Activated B cell treated with CpG ODN at 0.5 μM for 24 hours (primary cell): ENCODE measurements around the gene PABPN1. TPM values are rescaled to one million over a fixed set of nuclear protein-coding genes. Genes with fewer than 3 reads are reported as not detected.
A peak's percentile ranks its signal among the peaks of the same experiment; 100 is the strongest.

Source experiments
- ATAC-seq: fragments of 200-7000 bp; cut with Tn5 transposase; one replicate; pipeline ENCODE4 v1.10.0; 2021; ENCODE audit warnings: low read depth, mild to moderate bottlenecking, moderate library complexity
- CTCF ChIA-PET: fragments of 350-600 bp; sonication (Branson Sonifier 250); formaldehyde crosslinking; loops from one replicate; lab custom pipeline; 2021; ENCODE audit warnings: antibody characterized with exemption; lab: Charles Lee
- POLR2A ChIA-PET: fragments of 350-600 bp; sonication (Branson Sonifier 250); formaldehyde crosslinking; loops from one replicate; lab custom pipeline; 2021; ENCODE audit warnings: antibody characterized with exemption; lab: Charles Lee
- DNase-seq: peaks from one replicate; pipeline ENCODE4 v3.0.0; 2022
- H3K27ac Mint-ChIP-seq: one replicate; pipeline ENCODE4 v1.8.0; 2020; ENCODE audit warnings: mixed read lengths
- H3K27me3 Mint-ChIP-seq: one replicate; pipeline ENCODE4 v1.8.0; 2021; ENCODE audit warnings: mixed read lengths
- H3K36me3 Mint-ChIP-seq: one replicate; pipeline ENCODE4 v1.8.0; 2021; ENCODE audit warnings: low read depth, mixed read lengths
- H3K4me1 Mint-ChIP-seq: one replicate; pipeline ENCODE4 v1.8.0; 2021; ENCODE audit warnings: mixed read lengths
- H3K4me3 Mint-ChIP-seq: one replicate; pipeline ENCODE4 v1.8.0; 2020; ENCODE audit warnings: mild to moderate bottlenecking, mixed read lengths
- H3K9me3 Mint-ChIP-seq: one replicate; pipeline ENCODE4 v1.8.0; 2020; ENCODE audit warnings: mixed read lengths
- CTCF ChIP-seq: fragments of 200-600 bp; IDR thresholded peaks from one replicate; pipeline ENCODE4 v1.8.0; 2022; ENCODE audit warnings: antibody characterized with exemption, mild to moderate bottlenecking
- intact Hi-C: fragments of 100-400 bp; cut with micrococcal nuclease; formaldehyde crosslinking; loops from one replicate; pipeline ENCODE4 v1.15.1; 2024
- total RNA-seq: library from RNA; stranded (reverse); gene quantifications from 2 replicates; pipeline ENCODE4 v1.2.3, GENCODE V29; 2022

Gene PABPN1
- total RNA-seq, 1 donor from 2014 or later, result 264 TPM

- peaks cover 24% of the 10 kb centered on the region for H3K36me3 Mint-ChIP-seq
- no peak overlapping the region for H3K27ac Mint-ChIP-seq
- ATAC-seq (peak; percentile 88), DNase-seq (peak; percentile 30)
- no peaks in the 10 kb centered on the region for H3K27me3 Mint-ChIP-seq
- POLR2A ChIA-PET, result interaction anchor here (1.2 to 2.8 kb wide), 3 partner anchors 9 to 26 kb away, joined by 5 to 14 read pairs (median 6); partner anchors contain the start of genes HOMEZ and PABPN1
- no peak for TF ChIP-seq CTCF
- H3K9me3 Mint-ChIP-seq, result no peaks in the 10 kb centered on the region
- no peak overlapping the region for H3K4me3 Mint-ChIP-seq
- H3K4me1 Mint-ChIP-seq, result peaks cover 15% of the 10 kb centered on the region
- CTCF ChIA-PET, result interaction anchor here (0.7 to 2.4 kb wide), 3 partner anchors 8 to 26 kb away, joined by 3 to 14 read pairs (median 6); partner anchors contain the start of genes HOMEZ and PABPN1
- intact Hi-C loops, result loop anchor here (1.0 to 5.0 kb wide), 5 partner anchors 9 to 218 kb away; partner anchors contain the start of gene HOMEZ
Observed at GRCh38 chr14:23294734-23295561, 26.3 kb upstream of the PABPN1 start.

- H3K36me3 Mint-ChIP-seq, result peaks cover 24% of the 10 kb centered on the region
- intact Hi-C loops, result loop anchor here (5.0 kb wide), 1 partner anchor 219 kb away; no protein-coding TSS in a partner anchor
- no peaks in the 10 kb centered on the region for H3K27me3 Mint-ChIP-seq
- H3K9me3 Mint-ChIP-seq, result no peaks in the 10 kb centered on the region
- peaks cover 25% of the 10 kb centered on the region for H3K4me1 Mint-ChIP-seq
- ATAC-seq, result no peak
- H3K4me3 Mint-ChIP-seq, result no peak overlapping the region
- ChIA-PET POLR2A (interaction anchor here (1.0 to 2.8 kb wide), 3 partner anchors 10 to 25 kb away, joined by 3 to 14 read pairs (median 7); partner anchors contain the start of genes BCL2L2, HOMEZ and PABPN1), CTCF (interaction anchor here (0.6 to 2.4 kb wide), 6 partner anchors 10 to 175 kb away, joined by 3 to 14 read pairs (median 4); partner anchors contain the start of genes HOMEZ and PABPN1)
- no peak overlapping the region for H3K27ac Mint-ChIP-seq
- TF ChIP-seq CTCF, result no peak
- no peak for DNase-seq
Observed at GRCh38 chr14:23296012-23296777, 25.1 kb upstream of the PABPN1 start.

- H3K27ac Mint-ChIP-seq, result no peak overlapping the region
- peaks cover 24% of the 10 kb centered on the region for H3K36me3 Mint-ChIP-seq
- intact Hi-C loops, result loop anchor here (5.0 kb wide), 1 partner anchor 220 kb away; no protein-coding TSS in a partner anchor
- ATAC-seq (no peak), DNase-seq (no peak)
- no peaks in the 10 kb centered on the region for H3K27me3 Mint-ChIP-seq
- H3K9me3 Mint-ChIP-seq, result no peaks in the 10 kb centered on the region
- CTCF ChIA-PET, result interaction anchor here (0.8 to 2.4 kb wide), 4 partner anchors 10 to 176 kb away, joined by 3 to 14 read pairs (median 6); partner anchors contain the start of genes HOMEZ and PABPN1
- no peak overlapping the region for H3K4me3 Mint-ChIP-seq
- POLR2A ChIA-PET, result interaction anchor here (1.0 to 1.5 kb wide), 3 partner anchors 10 to 24 kb away, joined by 3 to 7 read pairs (median 3); partner anchors contain the start of genes BCL2L2, HOMEZ and PABPN1
- TF ChIP-seq CTCF, result no peak
- H3K4me1 Mint-ChIP-seq, result peaks cover 25% of the 10 kb centered on the region
Observed at GRCh38 chr14:23297096-23297495, 24.2 kb upstream of the PABPN1 start.

- TF ChIP-seq CTCF, result no peak
- ChIA-PET POLR2A (interaction anchor here (1.0 to 1.5 kb wide), 2 partner anchors 9 to 12 kb away, joined by 3 to 7 read pairs; partner anchors contain the start of genes BCL2L2 and HOMEZ), CTCF (interaction anchor here (1.8 kb wide), 1 partner anchor 177 kb away, joined by 9 read pairs; no protein-coding TSS in a partner anchor)
- intact Hi-C loops, result loop anchor here (5.0 kb wide), 1 partner anchor 220 kb away; no protein-coding TSS in a partner anchor
- ATAC-seq, result no peak
- no peak for DNase-seq
- H3K4me3 Mint-ChIP-seq, result no peak overlapping the region
- H3K4me1 Mint-ChIP-seq, result peaks cover 28% of the 10 kb centered on the region
- peaks cover 27% of the 10 kb centered on the region for H3K36me3 Mint-ChIP-seq
- H3K27me3 Mint-ChIP-seq, result no peaks in the 10 kb centered on the region
- H3K27ac Mint-ChIP-seq, result no peak overlapping the region
- H3K9me3 Mint-ChIP-seq, result no peaks in the 10 kb centered on the region
Observed at GRCh38 chr14:23297611-23298277, 23.5 kb upstream of the PABPN1 start.
